RWPE2 (cell line): ENCODE measurements around the gene RPL39.
"Not testable (repeated sequence)": the region's sequence is repeated elsewhere in the genome, so short reads cannot be mapped to it uniquely, and the experiment has no call there.

ENCODE experiments used
- ATAC-seq: fragments of 200-7000 bp; cut with Tn5 transposase; 3 replicates; pipeline ENCODE4 v1.9.1; 2021; ENCODE audit warnings: low read depth
- DNase-seq: peaks from one replicate; pipeline ENCODE4 v3.0.0-alpha.2; 2020; ENCODE audit warnings: low spot score
- H3K27ac ChIP-seq: fragments of 450-650 bp; 2 replicates; pipeline ENCODE4 v1.5.1; 2017; ENCODE audit warnings: mild to moderate bottlenecking; ENCODE audit not compliant: poor library complexity, severe bottlenecking
- H3K27me3 ChIP-seq: fragments of 250-450 bp; sonication (Bioruptor Pico); 2 replicates; pipeline ENCODE4 v1.5.1; 2021; ENCODE audit warnings: mild to moderate bottlenecking, moderate library complexity; ENCODE audit not compliant: insufficient read depth, poor library complexity, severe bottlenecking
- H3K36me3 ChIP-seq: fragments of 250-450 bp; sonication (Bioruptor Pico); 2 replicates; pipeline ENCODE4 v1.5.1; 2020; ENCODE audit warnings: low read depth, mild to moderate bottlenecking, moderate library complexity
- H3K4me1 ChIP-seq: fragments of 250-450 bp; sonication (Bioruptor Pico); 2 replicates; pipeline ENCODE4 v1.5.1; 2021; ENCODE audit warnings: mild to moderate bottlenecking, moderate library complexity; ENCODE audit not compliant: insufficient read depth, poor library complexity, severe bottlenecking
- H3K4me3 ChIP-seq: fragments of 250-450 bp; sonication (Bioruptor Pico); 2 replicates; pipeline ENCODE4 v1.5.1; 2021; ENCODE audit warnings: mild to moderate bottlenecking, moderate library complexity; ENCODE audit not compliant: severe bottlenecking
- H3K9me3 ChIP-seq: fragments of 250-450 bp; sonication (Bioruptor Pico); 2 replicates; pipeline ENCODE4 v1.5.1; 2021; ENCODE audit warnings: mild to moderate bottlenecking, moderate library complexity; ENCODE audit not compliant: severe bottlenecking
- CTCF ChIP-seq: fragments of 450-650 bp; IDR thresholded peaks from one replicate; pipeline ENCODE4 v1.5.1; 2017; ENCODE audit warnings: mild to moderate bottlenecking, moderate library complexity; ENCODE audit not compliant: poor library complexity, severe bottlenecking

RPL39 gene

GRCh38 chrX:119778829-119779228, 12.6 kb downstream of the RPL39 start:
- Histone ChIP-seq H3K4me3 (no peak overlapping the region), H3K27me3 (no peaks in the 10 kb centered on the region), H3K9me3 (no peaks in the 10 kb centered on the region), H3K27ac (no peak overlapping the region), H3K36me3 (no peaks in the 10 kb centered on the region), H3K4me1 (no peaks in the 10 kb centered on the region)
- DNase-seq: no peak
- TF ChIP-seq CTCF: no peak
- no peak for ATAC-seq

- no peaks in the 10 kb centered on the region for H3K4me1 ChIP-seq
- no peak overlapping the region for H3K27ac ChIP-seq
- no peaks in the 10 kb centered on the region for H3K27me3 ChIP-seq
- TF ChIP-seq CTCF: no peak
- no peaks in the 10 kb centered on the region for H3K9me3 ChIP-seq
- DNase-seq (no peak), ATAC-seq (no peak)
- H3K36me3 ChIP-seq: no peaks in the 10 kb centered on the region
- H3K4me3 ChIP-seq: no peak overlapping the region
These were observed 15.8 kb downstream of the RPL39 start for GRCh38 chrX:119775517-119776238.

GRCh38 chrX:119769388-119769787, 22.0 kb downstream of the RPL39 start:
- H3K9me3 ChIP-seq, ATAC-seq, DNase-seq, H3K4me1 ChIP-seq, H3K27ac ChIP-seq, H3K36me3 ChIP-seq, H3K27me3 ChIP-seq, H3K4me3 ChIP-seq: not testable (repeated sequence)

GRCh38 chrX:119768436-119768835, 23.0 kb downstream of the RPL39 start:
- H3K27ac ChIP-seq, DNase-seq, ATAC-seq, H3K4me3 ChIP-seq, H3K27me3 ChIP-seq, H3K9me3 ChIP-seq, H3K36me3 ChIP-seq, H3K4me1 ChIP-seq: not testable (repeated sequence)

- Histone ChIP-seq H3K4me3 (no peak overlapping the region), H3K36me3 (no peaks in the 10 kb centered on the region), H3K27me3 (no peaks in the 10 kb centered on the region), H3K27ac (no peak overlapping the region), H3K9me3 (no peaks in the 10 kb centered on the region), H3K4me1 (no peaks in the 10 kb centered on the region)
- DNase-seq (no peak), ATAC-seq (no peak)
- TF ChIP-seq CTCF: no peak
These were observed 27.5 kb downstream of the RPL39 start for GRCh38 chrX:119763836-119764387.

GRCh38 chrX:119763181-119763580, 28.2 kb downstream of the RPL39 start:
- Histone ChIP-seq H3K36me3 (no peaks in the 10 kb centered on the region), H3K27me3 (no peaks in the 10 kb centered on the region), H3K9me3 (no peaks in the 10 kb centered on the region), H3K4me3 (no peak overlapping the region), H3K27ac (no peak overlapping the region), H3K4me1 (no peaks in the 10 kb centered on the region)
- DNase-seq (no peak), ATAC-seq (no peak)
- no peak for TF ChIP-seq CTCF
